Measurements from ENCODE around the gene ZMAT5. TPM values are rescaled to one million over a fixed set of nuclear protein-coding genes. Genes with fewer than 3 reads are reported as not detected.

Gene ZMAT5
- total RNA-seq, 2 experiments from 2014 or later, result 19.2 to 25.1 TPM

GRCh38 chr22:29702931-29703501 is 63.8 kb downstream of the ZMAT5 start:
- POLR2A ChIA-PET, result no interaction called here
- no peak for DNase-seq
- intact Hi-C loops (cut with DNase I, micrococcal nuclease), result no loop called here
- ATAC-seq, result no peak
- Mint-ChIP-seq H3K9me3 (ENCODE audit: low read depth) (no peaks in the 10 kb centered on the region), H3K27ac (no peak overlapping the region), H3K36me3 (ENCODE audit: low read depth) (no peaks in the 10 kb centered on the region), H3K27me3 (peaks cover 2% of the 10 kb centered on the region), H3K4me1 (peaks cover 10% of the 10 kb centered on the region), H3K4me3 (no peak overlapping the region)
- CTCF ChIA-PET, result no interaction called here

- CTCF ChIA-PET, result interaction anchor here (0.6 to 1.5 kb wide), 4 partner anchors 14 to 303 kb away, joined by 3 to 7 read pairs (median 3); partner anchors contain the start of gene ZMAT5
- H3K36me3 Mint-ChIP-seq (ENCODE audit: low read depth), result no peaks in the 10 kb centered on the region
- intact Hi-C loops (cut with DNase I, micrococcal nuclease), result no loop called here
Measured at GRCh38 chr22:29702000-29702930, 64.5 kb downstream of the ZMAT5 start.

GRCh38 chr22:29701155-29701999 is 65.4 kb downstream of the ZMAT5 start:
- H3K4me3 Mint-ChIP-seq, result no peak overlapping the region
- ChIA-PET CTCF (interaction anchor here (0.6 to 1.5 kb wide), 6 partner anchors 15 to 385 kb away, joined by 3 to 7 read pairs (median 3); partner anchors contain the start of gene ZMAT5), POLR2A (no interaction called here)
- no peaks in the 10 kb centered on the region for H3K9me3 Mint-ChIP-seq (ENCODE audit: low read depth)
- ATAC-seq (peak; percentile 79), DNase-seq (peak; percentile 38)
- H3K36me3 Mint-ChIP-seq (ENCODE audit: low read depth), result no peaks in the 10 kb centered on the region
- H3K4me1 Mint-ChIP-seq, result peaks cover 10% of the 10 kb centered on the region
- no peak overlapping the region for H3K27ac Mint-ChIP-seq
- intact Hi-C loops (cut with DNase I, micrococcal nuclease), result no loop called here
- peaks cover 2% of the 10 kb centered on the region for H3K27me3 Mint-ChIP-seq

More at GRCh38 chr22:29702000-29702930, 64.5 kb downstream of the ZMAT5 start:
- no peaks in the 10 kb centered on the region for H3K9me3 Mint-ChIP-seq (ENCODE audit: low read depth)
- H3K27me3 Mint-ChIP-seq, result peaks cover 2% of the 10 kb centered on the region
- peaks cover 10% of the 10 kb centered on the region for H3K4me1 Mint-ChIP-seq
- POLR2A ChIA-PET, result no interaction called here
- no peak overlapping the region for H3K4me3 Mint-ChIP-seq
- DNase-seq (no peak), ATAC-seq (no peak)
- H3K27ac Mint-ChIP-seq, result no peak overlapping the region

GRCh38 chr22:29700900-29701154 is 66.0 kb downstream of the ZMAT5 start:
- POLR2A ChIA-PET, result no interaction called here
- H3K4me3 Mint-ChIP-seq, result no peak overlapping the region
- ATAC-seq (no peak), DNase-seq (no peak)
- H3K9me3 Mint-ChIP-seq (ENCODE audit: low read depth), result no peaks in the 10 kb centered on the region
- CTCF ChIA-PET, result interaction anchor here (0.6 to 1.5 kb wide), 3 partner anchors 15 to 385 kb away, joined by 3 to 7 read pairs (median 3); no protein-coding TSS in a partner anchor
- peaks cover 10% of the 10 kb centered on the region for H3K4me1 Mint-ChIP-seq
- no peak overlapping the region for H3K27ac Mint-ChIP-seq
- peaks cover 2% of the 10 kb centered on the region for H3K27me3 Mint-ChIP-seq
- intact Hi-C loops (cut with DNase I, micrococcal nuclease), result no loop called here
- no peaks in the 10 kb centered on the region for H3K36me3 Mint-ChIP-seq (ENCODE audit: low read depth)

DNA sequence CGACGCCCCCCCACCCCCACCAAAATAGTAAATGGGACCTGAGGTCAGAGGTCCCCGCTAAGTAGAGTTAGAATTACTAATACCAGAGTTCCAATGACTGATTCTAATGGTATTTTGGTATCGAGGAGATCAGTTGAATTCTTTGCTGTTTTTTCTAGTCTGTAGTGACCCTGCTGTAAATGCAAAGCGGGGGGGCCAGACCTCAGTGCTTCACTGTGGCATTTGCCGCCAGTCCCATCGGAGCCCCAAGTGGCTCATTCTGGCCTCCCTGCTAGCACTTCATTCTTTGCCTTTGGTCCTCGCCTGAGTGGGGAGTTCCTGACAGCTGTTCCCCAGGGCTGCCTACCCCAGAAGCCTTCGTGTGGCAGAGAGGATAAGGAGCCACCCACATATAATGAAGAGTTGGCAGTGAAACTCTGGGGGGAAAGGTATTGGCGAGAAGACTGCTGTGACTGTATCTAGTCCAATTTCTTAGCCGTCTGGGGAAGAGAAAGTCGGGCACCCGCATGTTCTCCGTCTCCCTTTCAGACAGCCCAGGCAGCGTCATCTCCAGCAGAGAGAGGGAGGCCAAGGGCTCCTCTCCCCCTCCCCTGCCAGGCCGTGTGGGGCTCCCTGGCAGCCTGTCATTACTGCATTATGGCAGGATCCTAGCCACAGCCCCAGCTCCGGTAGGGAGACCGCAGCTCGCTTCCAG is 66.5 kb downstream of the ZMAT5 start:
- ChIA-PET CTCF (interaction anchor here (0.6 to 1.2 kb wide), 3 partner anchors 42 to 386 kb away, joined by 3 read pairs; no protein-coding TSS in a partner anchor), POLR2A (no interaction called here)
- H3K27me3 Mint-ChIP-seq, result peaks cover 2% of the 10 kb centered on the region
- intact Hi-C loops (cut with DNase I, micrococcal nuclease), result no loop called here
- no peaks in the 10 kb centered on the region for H3K36me3 Mint-ChIP-seq (ENCODE audit: low read depth)
- H3K4me3 Mint-ChIP-seq, result no peak overlapping the region
- no peak overlapping the region for H3K27ac Mint-ChIP-seq
- DNase-seq (no peak), ATAC-seq (no peak)
- H3K9me3 Mint-ChIP-seq (ENCODE audit: low read depth), result no peaks in the 10 kb centered on the region
- peaks cover 10% of the 10 kb centered on the region for H3K4me1 Mint-ChIP-seq

- Mint-ChIP-seq H3K27ac (no peak overlapping the region), H3K36me3 (ENCODE audit: low read depth) (peaks cover 2% of the 10 kb centered on the region), H3K4me1 (peaks cover 10% of the 10 kb centered on the region), H3K9me3 (ENCODE audit: low read depth) (no peaks in the 10 kb centered on the region), H3K4me3 (no peak overlapping the region), H3K27me3 (no peaks in the 10 kb centered on the region)
- intact Hi-C loops (cut with DNase I, micrococcal nuclease), result no loop called here
- DNase-seq, result no peak
- ChIA-PET CTCF (no interaction called here), POLR2A (no interaction called here)
- no peak for ATAC-seq
Measured at GRCh38 chr22:29697853-29698598, 68.8 kb downstream of the ZMAT5 start.

DNA sequence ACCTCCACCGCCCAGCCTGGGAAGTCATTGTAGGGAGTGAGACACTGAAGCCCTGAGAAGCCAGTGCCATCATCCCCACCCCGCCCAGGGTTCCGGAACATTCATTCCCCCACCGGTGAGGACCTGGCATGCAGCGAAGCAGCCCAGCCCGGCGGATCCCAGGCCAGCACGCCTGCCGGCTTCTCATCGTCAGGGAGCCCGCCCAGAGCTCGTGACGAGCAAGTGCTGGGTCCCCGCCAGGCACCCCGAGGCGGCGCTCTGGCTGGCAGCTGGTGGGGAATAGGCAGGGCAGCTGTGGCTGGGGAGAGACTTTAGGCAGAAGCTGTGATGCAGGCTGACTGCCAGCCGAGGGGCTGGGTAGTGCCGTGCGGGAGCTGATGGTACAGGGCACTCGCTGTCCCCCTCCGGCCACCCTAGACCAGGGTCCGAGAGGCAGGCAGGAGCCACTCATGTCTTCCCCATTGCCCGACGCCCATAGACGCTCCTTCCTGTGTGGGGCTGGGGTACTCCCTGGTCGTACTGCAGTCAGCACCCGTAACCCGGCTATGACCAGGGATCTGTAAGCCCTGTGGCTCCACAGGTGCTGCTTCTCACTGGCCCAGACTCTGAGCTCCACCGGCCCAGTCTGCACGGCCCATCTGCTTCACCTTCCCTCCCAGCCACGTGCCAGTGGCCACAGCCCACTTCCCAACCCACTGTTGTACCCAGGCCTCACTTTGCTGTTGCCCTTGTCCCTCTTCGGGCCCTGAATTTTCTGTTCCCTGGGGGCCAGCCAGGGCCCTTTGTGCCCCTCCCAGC is 71.5 kb downstream of the ZMAT5 start:
- no peak for ATAC-seq
- H3K4me3 Mint-ChIP-seq, result no peak overlapping the region
- intact Hi-C loops (cut with DNase I, micrococcal nuclease), result no loop called here
- H3K27ac Mint-ChIP-seq, result no peak overlapping the region
- H3K9me3 Mint-ChIP-seq (ENCODE audit: low read depth), result no peaks in the 10 kb centered on the region
- H3K4me1 Mint-ChIP-seq, result peaks cover 2% of the 10 kb centered on the region
- no peaks in the 10 kb centered on the region for H3K27me3 Mint-ChIP-seq
- ChIA-PET POLR2A (no interaction called here), CTCF (no interaction called here)
- no peak for DNase-seq
- peaks cover 2% of the 10 kb centered on the region for H3K36me3 Mint-ChIP-seq (ENCODE audit: low read depth)

GRCh38 chr22:29693671-29694070 is 73.1 kb downstream of the ZMAT5 start:
- Mint-ChIP-seq H3K4me3 (no peak overlapping the region), H3K27ac (no peak overlapping the region), H3K36me3 (ENCODE audit: low read depth) (peaks cover 2% of the 10 kb centered on the region), H3K4me1 (no peaks in the 10 kb centered on the region), H3K27me3 (no peaks in the 10 kb centered on the region), H3K9me3 (ENCODE audit: low read depth) (no peaks in the 10 kb centered on the region)
- ChIA-PET POLR2A (no interaction called here), CTCF (interaction anchor here (1.0 kb wide), 1 partner anchor 395 kb away, joined by 3 read pairs; no protein-coding TSS in a partner anchor)
- ATAC-seq, result no peak
- intact Hi-C loops (cut with DNase I, micrococcal nuclease), result no loop called here
- no peak for DNase-seq

GRCh38 chr22:29693161-29693560 is 73.6 kb downstream of the ZMAT5 start:
- intact Hi-C loops (cut with DNase I, micrococcal nuclease), result no loop called here
- no peaks in the 10 kb centered on the region for H3K4me1 Mint-ChIP-seq
- ATAC-seq (no peak), DNase-seq (no peak)
- H3K4me3 Mint-ChIP-seq, result no peak overlapping the region
- no peak overlapping the region for H3K27ac Mint-ChIP-seq
- H3K27me3 Mint-ChIP-seq, result no peaks in the 10 kb centered on the region
- ChIA-PET CTCF (interaction anchor here (0.5 to 1.0 kb wide), 4 partner anchors 44 to 860 kb away, joined by 3 to 4 read pairs (median 3); no protein-coding TSS in a partner anchor), POLR2A (no interaction called here)
- H3K36me3 Mint-ChIP-seq (ENCODE audit: low read depth), result peaks cover 2% of the 10 kb centered on the region
- no peaks in the 10 kb centered on the region for H3K9me3 Mint-ChIP-seq (ENCODE audit: low read depth)

DNA sequence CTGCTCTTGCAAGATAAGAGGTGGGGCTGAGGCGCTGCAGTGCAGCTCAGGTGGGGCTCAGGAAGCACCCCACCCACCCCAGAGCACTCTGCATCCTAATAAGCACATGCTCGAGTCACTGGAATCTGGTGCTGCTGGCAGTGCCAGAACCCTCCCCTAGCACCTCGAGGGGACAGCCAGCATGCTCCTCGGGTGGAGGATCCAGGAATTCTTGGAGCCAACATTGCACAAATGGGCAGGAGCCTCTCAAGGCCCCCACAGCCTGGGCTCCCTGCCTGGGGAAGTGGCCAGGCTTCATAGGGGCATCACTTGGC is 74.5 kb downstream of the ZMAT5 start:
- CTCF ChIA-PET, result no interaction called here

More for the DNA sequence above, 74.5 kb downstream of the ZMAT5 start:
- POLR2A ChIA-PET, result interaction anchor here (0.5 kb wide), 1 partner anchor 307 kb away, joined by 3 read pairs; no protein-coding TSS in a partner anchor
- Mint-ChIP-seq H3K4me1 (no peaks in the 10 kb centered on the region), H3K27ac (no peak overlapping the region), H3K4me3 (no peak overlapping the region), H3K27me3 (no peaks in the 10 kb centered on the region), H3K36me3 (ENCODE audit: low read depth) (peaks cover 2% of the 10 kb centered on the region), H3K9me3 (ENCODE audit: low read depth) (no peaks in the 10 kb centered on the region)
- DNase-seq, result no peak
- ATAC-seq, result no peak
- intact Hi-C loops (cut with DNase I, micrococcal nuclease), result no loop called here
